NCI-H1092 treated with DMSO at 0.1 percent for 48 hours (cell line): ENCODE data around the gene GFPT2.

Experiments
- DNase-seq: peaks from one replicate; lab custom pipeline; 2025; lab: John Stamatoyannopoulos, UW

Gene GFPT2

GRCh38 chr5:180353048-180353979 lies at the start of gene GFPT2:
Gene GFPT2 (minus strand): TSS chr5:180353336. CDS start chr5:180353217, 119 bp downstream.
- DNase-seq: peak; percentile 19

- DNase-seq: no peak
Observed at GRCh38 chr5:180402716-180403115, 49.6 kb upstream of the GFPT2 start.

- no peak for DNase-seq
Observed at GRCh38 chr5:180401229-180401907, 48.2 kb upstream of the GFPT2 start.

- no peak for DNase-seq
Observed at GRCh38 chr5:180400416-180400815, 47.3 kb upstream of the GFPT2 start.

- no peak for DNase-seq
Observed at GRCh38 chr5:180399401-180400215, 46.5 kb upstream of the GFPT2 start.

- DNase-seq: no peak
Observed at GRCh38 chr5:180396926-180397325, 43.8 kb upstream of the GFPT2 start.

- DNase-seq: no peak
Observed at GRCh38 chr5:180395540-180396274, 42.6 kb upstream of the GFPT2 start.

- DNase-seq: no peak
Observed at GRCh38 chr5:180394031-180394636, 41.0 kb upstream of the GFPT2 start.

- DNase-seq: no peak
Observed at GRCh38 chr5:180391276-180391675, 38.1 kb upstream of the GFPT2 start.

- DNase-seq: no peak
Observed at GRCh38 chr5:180390441-180391190, 37.5 kb upstream of the GFPT2 start.

GRCh38 chr5:180389252-180390101 lies 36.3 kb upstream of the GFPT2 start:
- DNase-seq: no peak

GRCh38 chr5:180387798-180388197 lies 34.7 kb upstream of the GFPT2 start:
- DNase-seq: no peak

- no peak for DNase-seq
Observed at GRCh38 chr5:180382926-180383325, 29.8 kb upstream of the GFPT2 start.

GRCh38 chr5:180381851-180382480 lies 28.8 kb upstream of the GFPT2 start:
- no peak for DNase-seq

- DNase-seq: peak; percentile 8
Observed at GRCh38 chr5:180381428-180381827, 28.3 kb upstream of the GFPT2 start.

- no peak for DNase-seq
Observed at GRCh38 chr5:180380856-180381255, 27.7 kb upstream of the GFPT2 start.

GRCh38 chr5:180380441-180380840 lies 27.3 kb upstream of the GFPT2 start:
- DNase-seq: no peak

- DNase-seq: no peak
Observed at GRCh38 chr5:180379355-180380070, 26.4 kb upstream of the GFPT2 start.
